ENCODE measurements around the gene RBM19. TPM values are rescaled to one million over a fixed set of nuclear protein-coding genes. Genes with fewer than 3 reads are reported as not detected.

The RBM19 gene
- total and polyA plus RNA-seq, 11 donors, result 12.7 to 27.1 (median 17.4) TPM

DNA sequence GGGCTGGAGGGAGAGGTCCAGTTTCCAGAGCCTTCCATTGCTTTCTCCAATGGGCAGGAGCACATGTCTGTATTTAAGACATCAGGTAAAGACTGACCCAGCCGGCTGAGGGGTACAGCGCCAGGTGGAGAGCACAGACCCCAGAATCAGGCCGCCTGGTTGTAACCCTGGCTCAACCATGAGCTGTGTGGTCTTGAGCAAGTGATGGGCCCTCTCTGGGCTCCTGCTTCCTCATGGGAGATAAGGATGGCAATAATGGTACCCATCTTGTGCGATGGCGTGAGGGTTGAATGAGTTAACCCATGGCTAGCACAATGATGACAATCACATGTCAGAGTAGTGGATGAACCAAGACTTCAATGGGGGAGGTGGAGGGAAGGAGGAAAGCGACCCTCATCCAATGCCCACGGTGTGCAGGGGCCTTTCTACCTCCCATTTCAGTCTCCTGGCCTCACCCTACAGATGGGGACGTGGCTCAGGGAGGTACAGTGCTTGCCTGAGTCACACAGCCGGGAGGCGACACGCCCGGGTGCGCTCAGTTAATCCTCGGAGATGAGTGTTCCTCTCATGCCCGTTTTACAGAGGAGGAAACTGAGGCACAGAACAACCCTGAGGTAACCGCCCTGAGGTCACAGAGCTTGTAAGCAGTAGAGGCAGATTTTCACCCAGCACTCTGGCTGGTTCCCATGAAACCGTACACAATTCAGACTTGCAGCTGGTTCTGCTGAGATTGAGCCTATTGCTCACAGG, 163.9 kb downstream of the RBM19 start:
- Histone ChIP-seq H3K36me3 (no peaks in the 10 kb centered on the region), H3K4me1 (no peaks in the 10 kb centered on the region), H3K27ac (no peak overlapping the region), H3K9me3 (peaks cover 0 to 12% (median 2%) of the 10 kb centered on the region in 12 donors), H3K4me3 (no peak overlapping the region), H3K27me3 (peaks cover 0 to 3% (median 0%) of the 10 kb centered on the region in 9 donors)
- WGBS, 4 donors, result 79 to 90% (median 88%) methylated on average over 16 to 17 of the region's 17 CpGs
- TF ChIP-seq CTCF (IDR thresholded peaks at IDR 0.05) (no peak), POLR2A (IDR thresholded peaks at IDR 0.05) (no peak)
- intact Hi-C loops (cut with DNase I), result no loop called here
- ATAC-seq, result no peak
- no peak for DNase-seq

- ATAC-seq (no peak), DNase-seq (no peak)
- TF ChIP-seq CTCF (IDR thresholded peaks at IDR 0.05) (no peak), POLR2A (IDR thresholded peaks at IDR 0.05) (no peak)
- Histone ChIP-seq H3K27ac (no peak overlapping the region), H3K9me3 (no peaks in the 10 kb centered on the region), H3K4me1 (no peaks in the 10 kb centered on the region), H3K4me3 (no peak overlapping the region), H3K36me3 (no peaks in the 10 kb centered on the region), H3K27me3 (peaks cover 0 to 3% (median 0%) of the 10 kb centered on the region in 9 donors)
- WGBS, 4 donors, result 80 to 86% (median 81%) methylated on average over 10 to 12 of the region's 12 CpGs
- intact Hi-C loops (cut with DNase I), result no loop called here
These were observed 165.9 kb downstream of the RBM19 start for GRCh38 chr12:113800201-113800600.

DNA sequence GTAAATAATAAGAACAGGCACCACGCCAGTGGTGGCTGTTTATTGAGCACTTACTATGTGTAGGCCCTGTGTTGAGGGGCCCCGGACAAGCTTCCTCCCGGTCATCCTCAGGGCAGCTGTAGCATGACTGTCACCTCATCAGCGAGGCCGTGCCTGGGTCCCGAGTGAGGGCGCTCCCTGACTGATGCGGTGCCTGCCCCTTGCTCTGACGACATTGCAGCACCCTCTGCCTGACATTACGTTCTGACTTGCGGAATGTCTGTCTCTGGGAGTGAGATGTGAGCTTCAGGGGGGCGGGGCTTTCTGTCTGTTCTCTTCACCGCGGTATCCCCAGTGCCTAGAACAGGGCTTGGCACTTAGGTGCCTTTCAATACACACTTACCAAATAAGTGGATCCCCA, 167.6 kb downstream of the RBM19 start:
- TF ChIP-seq CTCF (IDR thresholded peaks at IDR 0.05) (no peak), POLR2A (IDR thresholded peaks at IDR 0.05) (no peak)
- peaks cover 0 to 3% (median 0%) of the 10 kb centered on the region in 9 donors for H3K27me3 ChIP-seq
- no peak for DNase-seq

GRCh38 chr12:113797535-113797868, 168.6 kb downstream of the RBM19 start:
- Histone ChIP-seq H3K4me1 (no peaks in the 10 kb centered on the region), H3K9me3 (no peaks in the 10 kb centered on the region), H3K36me3 (no peaks in the 10 kb centered on the region), H3K27ac (no peak overlapping the region), H3K27me3 (peaks cover 0 to 3% (median 0%) of the 10 kb centered on the region in 9 donors), H3K4me3 (no peak overlapping the region)
- DNase-seq (no peak), ATAC-seq (no peak)
- no peak for TF ChIP-seq POLR2A (IDR thresholded peaks at IDR 0.05)
- no peak for TF ChIP-seq CTCF (IDR thresholded peaks at IDR 0.05)
- intact Hi-C loops (cut with DNase I), result no loop called here

More for the DNA sequence above, 167.6 kb downstream of the RBM19 start:
- WGBS, 4 donors, result 79 to 94% (median 85%) methylated on average over 10 to 14 of the region's 14 CpGs
- ATAC-seq, result no peak
- Histone ChIP-seq H3K4me3 (no peak overlapping the region), H3K9me3 (no peaks in the 10 kb centered on the region), H3K36me3 (no peaks in the 10 kb centered on the region), H3K4me1 (no peaks in the 10 kb centered on the region), H3K27ac (no peak overlapping the region)
- intact Hi-C loops (cut with DNase I), result no loop called here

Measured in heart left ventricle (tissue), 16 donors.